ENCODE measurements around the gene CISD1. TPM values are rescaled to one million over a fixed set of nuclear protein-coding genes. Genes with fewer than 3 reads are reported as not detected.

The CISD1 gene
- total and polyA plus RNA-seq, 2 donors (not counting 1 experiment from before 2014, with no cell fraction given), result 14.0 to 39.9 TPM

GRCh38 chr10:58239561-58240169, 29.3 kb upstream of the CISD1 start:
- H3K27me3 ChIP-seq (ENCODE audit: control insufficient read depth, insufficient read depth, low read length), result no peaks in the 10 kb centered on the region
- no peaks in the 10 kb centered on the region for H3K36me3 ChIP-seq (ENCODE audit: control insufficient read depth, insufficient read depth, low read length)
- H3K79me2 ChIP-seq (ENCODE audit: control insufficient read depth, insufficient read depth, low read length), result peaks cover 2% of the 10 kb centered on the region
- H4K20me1 ChIP-seq (ENCODE audit: control insufficient read depth, extremely low read depth, insufficient read depth, low read length), result no peaks in the 10 kb centered on the region
- no peak overlapping the region for H3K9ac ChIP-seq (ENCODE audit: insufficient read depth, low read length)
- H2AFZ ChIP-seq (ENCODE audit: low read length), result no peak overlapping the region
- no peaks in the 10 kb centered on the region for H3K9me3 ChIP-seq (ENCODE audit: control insufficient read depth, insufficient read depth, low read depth, low read length)
- no peak overlapping the region for H3K4me2 ChIP-seq (ENCODE audit: extremely low read depth, insufficient read depth, low read length)
- TF ChIP-seq CTCF (conservative IDR thresholded peaks at IDR 0.05 in 1 of 2, IDR thresholded peaks at IDR 0.05 in 1 of 2; ENCODE audit: low read depth in 1 of 2, low read length in 2 of 2) (no peak), EZH2 (IDR thresholded peaks at IDR 0.05; ENCODE audit: low read length, missing control alignments) (no peak)
- H3K4me3 ChIP-seq (replicated peaks in 1 of 4; ENCODE audit: control extremely low read depth in 1 of 4, insufficient read depth in 1 of 4, low read depth in 3 of 4, low read length in 4 of 4), result no peak overlapping the region
- H3K4me1 ChIP-seq (ENCODE audit: control insufficient read depth, extremely low read depth, insufficient read depth, low read length), result peaks cover 3% of the 10 kb centered on the region
- peak in 1 of 2 donors; percentile 20 for DNase-seq (ENCODE audit: low read depth in 2 of 2)
- no peak overlapping the region for H3K27ac ChIP-seq (ENCODE audit: insufficient read depth, low read length)

GRCh38 chr10:58240531-58240930, 28.4 kb upstream of the CISD1 start:
- H3K9me3 ChIP-seq (ENCODE audit: control insufficient read depth, insufficient read depth, low read depth, low read length), result no peaks in the 10 kb centered on the region
- TF ChIP-seq CTCF (conservative IDR thresholded peaks at IDR 0.05 in 1 of 2, IDR thresholded peaks at IDR 0.05 in 1 of 2; ENCODE audit: low read depth in 1 of 2, low read length in 2 of 2), result no peak
- TF ChIP-seq EZH2 (IDR thresholded peaks at IDR 0.05; ENCODE audit: low read length, missing control alignments), result no peak
- H3K9ac ChIP-seq (ENCODE audit: insufficient read depth, low read length), result no peak overlapping the region
- no peak overlapping the region for H3K4me2 ChIP-seq (ENCODE audit: extremely low read depth, insufficient read depth, low read length)
- H3K4me1 ChIP-seq (ENCODE audit: control insufficient read depth, extremely low read depth, insufficient read depth, low read length), result peaks cover 3% of the 10 kb centered on the region
- no peak overlapping the region for H3K27ac ChIP-seq (ENCODE audit: insufficient read depth, low read length)
- no peaks in the 10 kb centered on the region for H3K27me3 ChIP-seq (ENCODE audit: control insufficient read depth, insufficient read depth, low read length)
- no peaks in the 10 kb centered on the region for H4K20me1 ChIP-seq (ENCODE audit: control insufficient read depth, extremely low read depth, insufficient read depth, low read length)
- no peak overlapping the region for H3K4me3 ChIP-seq (replicated peaks in 1 of 4; ENCODE audit: control extremely low read depth in 1 of 4, insufficient read depth in 1 of 4, low read depth in 3 of 4, low read length in 4 of 4)
- H2AFZ ChIP-seq (ENCODE audit: low read length), result no peak overlapping the region
- H3K79me2 ChIP-seq (ENCODE audit: control insufficient read depth, insufficient read depth, low read length), result peaks cover 2% of the 10 kb centered on the region
- peak in 1 of 2 donors; percentile 70 for DNase-seq (ENCODE audit: low read depth in 2 of 2)
- no peaks in the 10 kb centered on the region for H3K36me3 ChIP-seq (ENCODE audit: control insufficient read depth, insufficient read depth, low read length)

- peak; percentile 42 to 65 for DNase-seq (ENCODE audit: low read depth in 2 of 2)
- H3K79me2 ChIP-seq (ENCODE audit: control insufficient read depth, insufficient read depth, low read length), result peaks cover 2% of the 10 kb centered on the region
- H3K9me3 ChIP-seq (ENCODE audit: control insufficient read depth, insufficient read depth, low read depth, low read length), result no peaks in the 10 kb centered on the region
- H3K4me3 ChIP-seq (replicated peaks in 1 of 4; ENCODE audit: control extremely low read depth in 1 of 4, insufficient read depth in 1 of 4, low read depth in 3 of 4, low read length in 4 of 4), result no peak overlapping the region
- H3K9ac ChIP-seq (ENCODE audit: insufficient read depth, low read length), result no peak overlapping the region
- H3K4me2 ChIP-seq (ENCODE audit: extremely low read depth, insufficient read depth, low read length), result no peak overlapping the region
- H3K27me3 ChIP-seq (ENCODE audit: control insufficient read depth, insufficient read depth, low read length), result no peaks in the 10 kb centered on the region
- TF ChIP-seq CTCF (conservative IDR thresholded peaks at IDR 0.05 in 1 of 2, IDR thresholded peaks at IDR 0.05 in 1 of 2; ENCODE audit: low read depth in 1 of 2, low read length in 2 of 2), result no peak
- TF ChIP-seq EZH2 (IDR thresholded peaks at IDR 0.05; ENCODE audit: low read length, missing control alignments), result no peak
- no peaks in the 10 kb centered on the region for H4K20me1 ChIP-seq (ENCODE audit: control insufficient read depth, extremely low read depth, insufficient read depth, low read length)
- H3K27ac ChIP-seq (ENCODE audit: insufficient read depth, low read length), result no peak overlapping the region
- no peaks in the 10 kb centered on the region for H3K36me3 ChIP-seq (ENCODE audit: control insufficient read depth, insufficient read depth, low read length)
- no peak overlapping the region for H2AFZ ChIP-seq (ENCODE audit: low read length)
- H3K4me1 ChIP-seq (ENCODE audit: control insufficient read depth, extremely low read depth, insufficient read depth, low read length), result peaks cover 3% of the 10 kb centered on the region
These were observed 27.6 kb upstream of the CISD1 start for GRCh38 chr10:58241346-58241745.
